ENCODE data around the gene RPP21. TPM values are rescaled to one million over a fixed set of nuclear protein-coding genes. Genes with fewer than 3 reads are reported as not detected.

Gene RPP21
- total RNA-seq, 1 experiment from 2014 or later = 64.0 TPM

- H3K79me1 ChIP-seq (ENCODE audit: insufficient read depth, low read depth, low read length, poor library complexity, severe bottlenecking) = no peaks in the 10 kb centered on the region
- Mint-ChIP-seq H3K36me3 (ENCODE audit: insufficient read depth in 1 of 3, low read depth in 3 of 3) (peaks cover 14 to 25% (median 19%) of the 10 kb centered on the region in 3 experiments; a peak in 6 of 7 replicates), H3K27ac (peak overlapping the region; percentile 99 to 100 (median 99)), H3K4me1 (peaks cover 49 to 51% of the 10 kb centered on the region in 2 experiments), H3K27me3 (ENCODE audit: low read depth) (no peaks in the 10 kb centered on the region), H3K4me3 (peak overlapping the region; percentile 92 to 97), H3K9me3 (no peaks in the 10 kb centered on the region; a peak in 1 of 5 replicates)
- H3K27ac ChIP-seq (ENCODE audit: insufficient read length, low read depth, low read length) = peak overlapping the region; percentile 87
- H4K8ac ChIP-seq (replicated peaks; ENCODE audit: insufficient read length, low read depth, low read length) = peak overlapping the region; percentile 24
- H4K20me1 ChIP-seq (ENCODE audit: control insufficient read depth, insufficient read depth, insufficient read length) = no peaks in the 10 kb centered on the region
- peak overlapping the region; percentile 97 for H4K5ac ChIP-seq (ENCODE audit: insufficient read length, low read depth, low read length)
- peak overlapping the region; percentile 23 for H3T11ph ChIP-seq (ENCODE audit: low read length)
- H3K9me3 ChIP-seq (ENCODE audit: control insufficient read depth, low read depth, low read length) = no peaks in the 10 kb centered on the region
- no peak overlapping the region for H2BK20ac ChIP-seq (ENCODE audit: low read depth, low read length, poor library complexity, severe bottlenecking)
- peak overlapping the region; percentile 11 for H4K91ac ChIP-seq (ENCODE audit: insufficient read length, low read depth, low read length)
- H3K56ac ChIP-seq (ENCODE audit: insufficient read length, low read depth, low read length) = no peak overlapping the region
- no CpG with 5 or more reads among the region's 29 CpGs for WGBS (ENCODE audit: extremely low coverage, insufficient read length, low lambda C conversion rate)
- peak overlapping the region; percentile 98 for H3K18ac ChIP-seq (ENCODE audit: insufficient read length, low read depth, low read length)
- H2AK5ac ChIP-seq (ENCODE audit: insufficient read length, low read length) = no peak overlapping the region
- peak overlapping the region; percentile 84 for H3K9ac ChIP-seq (ENCODE audit: extremely low read depth, insufficient read length, low read length)
- peak overlapping the region; percentile 96 for H3K14ac ChIP-seq (ENCODE audit: insufficient read depth, low read length)
- H2BK15ac ChIP-seq (ENCODE audit: low read depth, low read length) = no peak overlapping the region
- DNase-seq = peak; percentile 92
- no peak for TF ChIP-seq CTCF (conservative IDR thresholded peaks at IDR 0.05)
- peak overlapping the region; percentile 85 for H3K4me2 ChIP-seq (ENCODE audit: insufficient read depth, insufficient read length, low read length)
- peak overlapping the region; percentile 39 for H2BK12ac ChIP-seq (ENCODE audit: insufficient read length, low read depth, low read length)
- peaks cover 14% of the 10 kb centered on the region for H3K23me2 ChIP-seq (ENCODE audit: insufficient read length, low read depth, low read length, poor library complexity, severe bottlenecking)
- H3K79me2 ChIP-seq (ENCODE audit: insufficient read depth, low read length) = peaks cover 29% of the 10 kb centered on the region; the same call in 1 of the 2 replicates
- H3K27me3 ChIP-seq (ENCODE audit: insufficient read depth, low read length) = no peaks in the 10 kb centered on the region
- H2BK120ac ChIP-seq (ENCODE audit: low read depth, low read length, poor library complexity, severe bottlenecking) = peak overlapping the region; percentile 61
- H3K23ac ChIP-seq (ENCODE audit: insufficient read length, low read depth, low read length) = no peak overlapping the region
- peak overlapping the region; percentile 28; the same call in 1 of the 2 replicates for H3K4ac ChIP-seq (ENCODE audit: low read depth, low read length)
- no peak overlapping the region for H2AFZ ChIP-seq (ENCODE audit: low read length)
- peaks cover 6% of the 10 kb centered on the region; the same call in 1 of the 2 replicates for H3K4me1 ChIP-seq (ENCODE audit: insufficient read depth, low read length)
- no peak overlapping the region for H2BK5ac ChIP-seq (ENCODE audit: insufficient read length, low read length)
These were observed 19.0 kb upstream of the RPP21 start for GRCh38 chr6:30325873-30326525.
